Neural progenitor cell (in vitro differentiated cells): Measurements from ENCODE around the gene DNAH10. TPM values are rescaled to one million over a fixed set of nuclear protein-coding genes. Genes with fewer than 3 reads are reported as not detected.

ENCODE experiments used
- DNase-seq: peaks from one replicate; pipeline ENCODE4 v3.0.0-alpha.2; 2016; ENCODE audit warnings: low spot score
- H2AFZ ChIP-seq: fragments of 200-600 bp; sonication (generic); replicated peaks from 2 replicates; pipeline ENCODE4 v1.6.1; 2016; ENCODE audit warnings: antibody characterized with exemption
- H3F3A ChIP-seq: fragments of 200-600 bp; sonication (generic); 2 replicates; pipeline ENCODE4 v1.6.1; 2016; ENCODE audit warnings: antibody characterized with exemption, low read depth
- H3K27ac ChIP-seq: fragments of 200-600 bp; sonication (generic); 2 replicates; pipeline ENCODE4 v1.5.1; 2016; ENCODE audit warnings: mild to moderate bottlenecking
- H3K27me3 ChIP-seq: fragments of 200-600 bp; sonication (generic); 2 replicates; pipeline ENCODE4 v1.6.1; 2016; ENCODE audit warnings: mild to moderate bottlenecking, moderate library complexity
- H3K36me3 ChIP-seq: fragments of 200-600 bp; sonication (generic); 2 replicates; pipeline ENCODE4 v1.5.1; 2016
- H3K4me1 ChIP-seq: fragments of 200-600 bp; sonication (generic); 2 replicates; pipeline ENCODE4 v1.6.1; 2016; ENCODE audit warnings: mixed run types
- H3K4me2 ChIP-seq: fragments of 200-600 bp; sonication (generic); 2 replicates; pipeline ENCODE4 v1.6.1; 2016
- H3K4me3 ChIP-seq: fragments of 200-600 bp; sonication (generic); 2 replicates; pipeline ENCODE4 v1.5.1; 2016
- H3K79me2 ChIP-seq: fragments of 200-600 bp; sonication (generic); 2 replicates; pipeline ENCODE4 v1.6.1; 2016; ENCODE audit warnings: low read depth
- H3K9ac ChIP-seq: fragments of 200-600 bp; sonication (generic); 2 replicates; pipeline ENCODE4 v1.6.1; 2016
- H3K9me3 ChIP-seq: fragments of 200-600 bp; sonication (generic); 2 replicates; pipeline ENCODE4 v1.5.1; 2016; ENCODE audit warnings: low read depth
- H4K20me1 ChIP-seq: fragments of 200-600 bp; sonication (generic); 2 replicates; pipeline ENCODE4 v1.6.1; 2016; ENCODE audit warnings: low read depth
- H3K27ac Mint-ChIP-seq: 3 replicates; pipeline ENCODE4 v1.8.0; 2021; ENCODE audit warnings: mixed read lengths
- H3K27me3 Mint-ChIP-seq: 2 replicates; pipeline ENCODE4 v1.8.0; 2022; ENCODE audit warnings: low read depth, mild to moderate bottlenecking, inconsistent platforms, moderate library complexity, mixed read lengths; ENCODE audit not compliant: insufficient read depth
- H3K36me3 Mint-ChIP-seq: 3 replicates; pipeline ENCODE4 v1.8.0; 2021; ENCODE audit warnings: mixed read lengths
- H3K4me1 Mint-ChIP-seq: 3 replicates; pipeline ENCODE4 v1.8.0; 2021; ENCODE audit warnings: mixed read lengths
- H3K4me3 Mint-ChIP-seq: 3 replicates; pipeline ENCODE4 v1.8.0; 2021; ENCODE audit warnings: mild to moderate bottlenecking, moderate library complexity, mixed read lengths
- H3K9me3 Mint-ChIP-seq: 3 replicates; pipeline ENCODE4 v1.8.0; 2020; ENCODE audit warnings: mixed read lengths
- CTCF ChIP-seq: fragments of 200-600 bp; sonication (generic); IDR thresholded peaks from 2 replicates; pipeline ENCODE4 v1.5.1; 2017; ENCODE audit warnings: antibody characterized with exemption, mild to moderate bottlenecking
- EZH2 ChIP-seq: fragments of 200-600 bp; sonication (generic); IDR thresholded peaks from 2 replicates; pipeline ENCODE4 v1.6.1; 2017; ENCODE audit warnings: antibody characterized with exemption, mild to moderate bottlenecking, moderate library complexity
- EZH2phosphoT487 ChIP-seq: fragments of 200-600 bp; sonication (generic); IDR thresholded peaks from 2 replicates; pipeline ENCODE4 v1.6.1; 2017; ENCODE audit warnings: antibody characterized with exemption
- total RNA-seq: library from RNA; depleted of rRNA; stranded (reverse); fragments of >200 nt; gene quantifications from 2 replicates; pipeline ENCODE4 v1.2.3, GENCODE V29; 2015; ENCODE audit warnings: low replicate concordance

The DNAH10 gene
- total RNA-seq, 1 donor from 2014 or later = 0.26 TPM

- no peak for DNase-seq
- H3F3A ChIP-seq = no peaks in the 10 kb centered on the region
- no peak overlapping the region for H3K27ac Mint-ChIP-seq
- no peaks in the 10 kb centered on the region for H3K9me3 Mint-ChIP-seq
- H3K4me1 Mint-ChIP-seq = peaks cover 8% of the 10 kb centered on the region
- no peak overlapping the region for H3K4me2 ChIP-seq
- no peak overlapping the region for H3K9ac ChIP-seq
- no peak overlapping the region for H3K4me3 Mint-ChIP-seq
- no peaks in the 10 kb centered on the region for H4K20me1 ChIP-seq
- no peaks in the 10 kb centered on the region for H3K36me3 ChIP-seq
- H3K9me3 ChIP-seq = no peaks in the 10 kb centered on the region
- H2AFZ ChIP-seq = no peak overlapping the region
- peaks cover 9% of the 10 kb centered on the region for H3K27me3 ChIP-seq
- H3K36me3 Mint-ChIP-seq = no peaks in the 10 kb centered on the region
- no peaks in the 10 kb centered on the region for H3K79me2 ChIP-seq
- H3K27me3 Mint-ChIP-seq = peaks cover 10% of the 10 kb centered on the region
- no peak overlapping the region for H3K4me3 ChIP-seq
- no peak for TF ChIP-seq EZH2phosphoT487
- no peak for TF ChIP-seq CTCF
- no peak for TF ChIP-seq EZH2
- H3K4me1 ChIP-seq = peaks cover 6% of the 10 kb centered on the region
- H3K27ac ChIP-seq = no peak overlapping the region
Observed at GRCh38 chr12:123894823-123895345, 132.8 kb downstream of the DNAH10 start.

- H4K20me1 ChIP-seq = no peaks in the 10 kb centered on the region
- Mint-ChIP-seq H3K27ac (no peak overlapping the region), H3K36me3 (no peaks in the 10 kb centered on the region), H3K4me1 (peaks cover 8% of the 10 kb centered on the region), H3K27me3 (peaks cover 10% of the 10 kb centered on the region), H3K9me3 (no peaks in the 10 kb centered on the region), H3K4me3 (no peak overlapping the region)
- no peak overlapping the region for H3K27ac ChIP-seq
- no peak overlapping the region for H3K4me2 ChIP-seq
- no peaks in the 10 kb centered on the region for H3F3A ChIP-seq
- no peak for TF ChIP-seq EZH2phosphoT487
- no peak for TF ChIP-seq CTCF
- no peak for TF ChIP-seq EZH2
- H3K27me3 ChIP-seq = peaks cover 4% of the 10 kb centered on the region
- H3K79me2 ChIP-seq = no peaks in the 10 kb centered on the region
- H3K4me3 ChIP-seq = no peak overlapping the region
- H3K4me1 ChIP-seq = peaks cover 6% of the 10 kb centered on the region
- no peak overlapping the region for H2AFZ ChIP-seq
- no peak for DNase-seq
- H3K36me3 ChIP-seq = no peaks in the 10 kb centered on the region
- H3K9ac ChIP-seq = no peak overlapping the region
- no peaks in the 10 kb centered on the region for H3K9me3 ChIP-seq
Observed at GRCh38 chr12:123895451-123895850, 133.3 kb downstream of the DNAH10 start.

- Histone ChIP-seq H3K4me3 (no peak overlapping the region), H3K4me2 (no peak overlapping the region), H3K27ac (no peak overlapping the region), H3K9me3 (no peaks in the 10 kb centered on the region), H2AFZ (no peak overlapping the region), H4K20me1 (no peaks in the 10 kb centered on the region), H3K4me1 (peaks cover 15% of the 10 kb centered on the region), H3K27me3 (peaks cover 4% of the 10 kb centered on the region), H3F3A (peaks cover 7% of the 10 kb centered on the region), H3K9ac (no peak overlapping the region), H3K79me2 (no peaks in the 10 kb centered on the region), H3K36me3 (no peaks in the 10 kb centered on the region)
- Mint-ChIP-seq H3K36me3 (no peaks in the 10 kb centered on the region), H3K27ac (no peak overlapping the region), H3K4me1 (peaks cover 15% of the 10 kb centered on the region), H3K27me3 (peaks cover 10% of the 10 kb centered on the region), H3K4me3 (no peak overlapping the region), H3K9me3 (no peaks in the 10 kb centered on the region)
- no peak for DNase-seq
- TF ChIP-seq EZH2phosphoT487 = no peak
- no peak for TF ChIP-seq CTCF
- TF ChIP-seq EZH2 = no peak
Observed at GRCh38 chr12:123896767-123897166, 134.7 kb downstream of the DNAH10 start.
